ENCODE measurements around the gene COMMD6. TPM values are rescaled to one million over a fixed set of nuclear protein-coding genes. Genes with fewer than 3 reads are reported as not detected.

The COMMD6 gene
- total RNA-seq, 1 donor from 2014 or later = 123 TPM

- H3K36me3 Mint-ChIP-seq = no peaks in the 10 kb centered on the region
- H3K27me3 Mint-ChIP-seq (ENCODE audit: insufficient read depth, low read depth) = peaks cover 3% of the 10 kb centered on the region
Measured at GRCh38 chr13:75544681-75545330, 7.2 kb upstream of the COMMD6 start.

GRCh38 chr13:75541961-75542360 lies 4.3 kb upstream of the COMMD6 start:
- peaks cover 3% of the 10 kb centered on the region for H3K4me1 Mint-ChIP-seq
- Histone ChIP-seq H3K27me3 (no peaks in the 10 kb centered on the region), H3F3A (ENCODE audit: low read depth) (peaks cover 6% of the 10 kb centered on the region), H3K79me2 (ENCODE audit: low read depth) (peaks cover 7% of the 10 kb centered on the region), H3K9ac (no peak overlapping the region), H3K4me1 (peaks cover 1% of the 10 kb centered on the region), H3K4me2 (no peak overlapping the region), H3K36me3 (no peaks in the 10 kb centered on the region), H3K9me3 (ENCODE audit: low read depth) (no peaks in the 10 kb centered on the region), H3K27ac (no peak overlapping the region), H3K4me3 (no peak overlapping the region), H2AFZ (replicated peaks) (no peak overlapping the region), H4K20me1 (ENCODE audit: low read depth) (peaks cover under 1% of the 10 kb centered on the region)
- no peak overlapping the region for H3K4me3 Mint-ChIP-seq
- H3K36me3 Mint-ChIP-seq = no peaks in the 10 kb centered on the region
- H3K9me3 Mint-ChIP-seq = peaks cover 2% of the 10 kb centered on the region
- DNase-seq (ENCODE audit: low spot score) = no peak
- no peak overlapping the region for H3K27ac Mint-ChIP-seq
- peaks cover 3% of the 10 kb centered on the region for H3K27me3 Mint-ChIP-seq (ENCODE audit: insufficient read depth, low read depth)
- TF ChIP-seq EZH2 (IDR thresholded peaks at IDR 0.05) = no peak
- no peak for TF ChIP-seq CTCF (IDR thresholded peaks at IDR 0.05)
- TF ChIP-seq EZH2phosphoT487 (IDR thresholded peaks at IDR 0.05) = no peak

More at GRCh38 chr13:75544681-75545330, 7.2 kb upstream of the COMMD6 start:
- Histone ChIP-seq H3K4me3 (no peak overlapping the region), H3K9ac (no peak overlapping the region), H3K36me3 (no peaks in the 10 kb centered on the region), H3K27ac (no peak overlapping the region), H3K9me3 (ENCODE audit: low read depth) (no peaks in the 10 kb centered on the region), H3F3A (ENCODE audit: low read depth) (peaks cover 2% of the 10 kb centered on the region), H4K20me1 (ENCODE audit: low read depth) (no peaks in the 10 kb centered on the region), H3K27me3 (no peaks in the 10 kb centered on the region), H3K79me2 (ENCODE audit: low read depth) (no peaks in the 10 kb centered on the region), H3K4me1 (peaks cover 4% of the 10 kb centered on the region), H3K4me2 (no peak overlapping the region), H2AFZ (replicated peaks) (no peak overlapping the region)
- Mint-ChIP-seq H3K9me3 (no peaks in the 10 kb centered on the region), H3K27ac (no peak overlapping the region), H3K4me1 (peaks cover 6% of the 10 kb centered on the region), H3K4me3 (no peak overlapping the region)
- TF ChIP-seq EZH2phosphoT487 (IDR thresholded peaks at IDR 0.05) (no peak), EZH2 (IDR thresholded peaks at IDR 0.05) (no peak), CTCF (IDR thresholded peaks at IDR 0.05) (no peak)
- no peak for DNase-seq (ENCODE audit: low spot score)

- no peak for DNase-seq (ENCODE audit: low spot score)
- H3K36me3 ChIP-seq = no peaks in the 10 kb centered on the region
- Mint-ChIP-seq H3K36me3 (peaks cover under 1% of the 10 kb centered on the region), H3K9me3 (peaks cover 2% of the 10 kb centered on the region), H3K27ac (no peak overlapping the region), H3K4me1 (peaks cover 9% of the 10 kb centered on the region), H3K4me3 (no peak overlapping the region), H3K27me3 (ENCODE audit: insufficient read depth, low read depth) (peaks cover 3% of the 10 kb centered on the region)
- H3K27ac ChIP-seq = no peak overlapping the region
- H3K79me2 ChIP-seq (ENCODE audit: low read depth) = peaks cover 13% of the 10 kb centered on the region
- H4K20me1 ChIP-seq (ENCODE audit: low read depth) = peaks cover 8% of the 10 kb centered on the region
- peaks cover 7% of the 10 kb centered on the region for H3K4me1 ChIP-seq
- no peaks in the 10 kb centered on the region for H3K9me3 ChIP-seq (ENCODE audit: low read depth)
- H3K27me3 ChIP-seq = no peaks in the 10 kb centered on the region
- H3K9ac ChIP-seq = no peak overlapping the region
- H2AFZ ChIP-seq (replicated peaks) = no peak overlapping the region
- H3K4me2 ChIP-seq = no peak overlapping the region
- no peak for TF ChIP-seq EZH2 (IDR thresholded peaks at IDR 0.05)
- no peak for TF ChIP-seq EZH2phosphoT487 (IDR thresholded peaks at IDR 0.05)
- TF ChIP-seq CTCF (IDR thresholded peaks at IDR 0.05) = no peak
- peaks cover 6% of the 10 kb centered on the region for H3F3A ChIP-seq (ENCODE audit: low read depth)
- H3K4me3 ChIP-seq = no peak overlapping the region
Measured at GRCh38 chr13:75541287-75541686, 3.6 kb upstream of the COMMD6 start.

All from neural progenitor cell (in vitro differentiated cells).